ENCODE measurements around the gene TENM4.

DNA sequence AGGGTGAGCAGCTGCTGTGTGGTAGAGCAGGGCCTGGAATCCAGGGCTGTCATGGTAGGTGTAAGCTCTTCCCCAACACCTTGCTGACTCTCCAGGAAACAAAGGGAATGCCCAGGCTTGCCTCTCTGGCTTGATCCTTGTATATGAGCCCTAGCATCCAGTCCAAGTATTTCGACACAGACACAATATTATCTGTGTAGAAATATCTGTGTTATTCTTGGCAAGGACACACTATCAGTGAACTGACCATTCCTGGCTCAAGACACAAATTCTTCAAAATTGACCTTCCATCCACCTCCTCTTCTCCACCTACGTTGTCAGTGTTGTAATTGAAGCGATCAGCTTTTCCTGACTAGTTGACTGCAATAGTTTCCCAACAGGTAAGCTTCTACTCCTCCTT lies 554.2 kb downstream of the TENM4 start:
- TF ChIP-seq NFYA (IDR thresholded peaks at IDR 0.05; ENCODE audit: borderline replicate concordance, low read depth, low read length) = no peak
- TF ChIP-seq TAF1 (IDR thresholded peaks at IDR 0.05; ENCODE audit: borderline replicate concordance, low read depth, low read length) = no peak
- TF ChIP-seq, protein P1, sequence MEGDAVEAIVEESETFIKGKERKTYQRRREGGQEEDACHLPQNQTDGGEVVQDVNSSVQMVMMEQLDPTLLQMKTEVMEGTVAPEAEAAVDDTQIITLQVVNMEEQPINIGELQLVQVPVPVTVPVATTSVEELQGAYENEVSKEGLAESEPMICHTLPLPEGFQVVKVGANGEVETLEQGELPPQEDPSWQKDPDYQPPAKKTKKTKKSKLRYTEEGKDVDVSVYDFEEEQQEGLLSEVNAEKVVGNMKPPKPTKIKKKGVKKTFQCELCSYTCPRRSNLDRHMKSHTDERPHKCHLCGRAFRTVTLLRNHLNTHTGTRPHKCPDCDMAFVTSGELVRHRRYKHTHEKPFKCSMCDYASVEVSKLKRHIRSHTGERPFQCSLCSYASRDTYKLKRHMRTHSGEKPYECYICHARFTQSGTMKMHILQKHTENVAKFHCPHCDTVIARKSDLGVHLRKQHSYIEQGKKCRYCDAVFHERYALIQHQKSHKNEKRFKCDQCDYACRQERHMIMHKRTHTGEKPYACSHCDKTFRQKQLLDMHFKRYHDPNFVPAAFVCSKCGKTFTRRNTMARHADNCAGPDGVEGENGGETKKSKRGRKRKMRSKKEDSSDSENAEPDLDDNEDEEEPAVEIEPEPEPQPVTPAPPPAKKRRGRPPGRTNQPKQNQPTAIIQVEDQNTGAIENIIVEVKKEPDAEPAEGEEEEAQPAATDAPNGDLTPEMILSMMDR (IDR thresholded peaks at IDR 0.05 in 2 of 3, conservative IDR thresholded peaks at IDR 0.05 in 1 of 3; ENCODE audit: control insufficient read depth in 2 of 3, extremely low read depth in 1 of 3, insufficient read depth in 1 of 3, low read depth in 3 of 3, low read length in 3 of 3) = no peak
- TF ChIP-seq ZNF274 (IDR thresholded peaks at IDR 0.05; ENCODE audit: insufficient read depth, insufficient read length) = no peak
- TF ChIP-seq SUZ12 (IDR thresholded peaks at IDR 0.05; ENCODE audit: unreplicated experiment) = no peak
- no peak for TF ChIP-seq RAD21 (IDR thresholded peaks at IDR 0.05; ENCODE audit: insufficient read depth, low read depth, low read length)
- no peak for TF ChIP-seq SIN3A (IDR thresholded peaks at IDR 0.05; ENCODE audit: low read depth, low read length)
